B cell (primary cell): ENCODE measurements around the gene ABHD12B. TPM values are rescaled to one million over a fixed set of nuclear protein-coding genes. Genes with fewer than 3 reads are reported as not detected.

Experiments
- ATAC-seq: fragments of 200-7000 bp; cut with Tn5 transposase; one replicate; pipeline ENCODE4 v1.10.0; 2021; ENCODE audit warnings: low read depth, mild to moderate bottlenecking, moderate number of reproducible peaks, moderate library complexity
- CTCF ChIA-PET: fragments of 350-600 bp; sonication (Branson Sonifier 250); formaldehyde crosslinking; loops from one replicate; lab custom pipeline; 2021; ENCODE audit warnings: antibody characterized with exemption, inconsistent platforms; lab: Charles Lee
- POLR2A ChIA-PET: fragments of 350-600 bp; sonication (Branson Sonifier 250); formaldehyde crosslinking; loops from one replicate; lab custom pipeline; 2021; ENCODE audit warnings: antibody characterized with exemption; lab: Charles Lee
- DNase-seq: peaks from one replicate; pipeline ENCODE4 v3.0.0; 2013
- H2AFZ ChIP-seq: 2 replicates; pipeline ENCODE4 v1.6.1; 2012; ENCODE audit warnings: mild to moderate bottlenecking, low read depth, low read length; ENCODE audit not compliant: insufficient read depth, poor library complexity, severe bottlenecking
- H3K27ac ChIP-seq, 2 donors: 1 replicate in 1 of 2; 2 replicates in 1 of 2; pipeline ENCODE4 v1.5.1; 2012 to 2013; ENCODE audit warnings: low read length in 2 of 2, mild to moderate bottlenecking in 2 of 2, moderate library complexity in 1 of 2
- H3K27me3 ChIP-seq, 4 experiments: fragments of 200-600 bp in 1 of 4; sonication (generic) in 1 of 4; replicated peaks in 1 of 4; 1 replicate in 2 of 4; 2 replicates in 2 of 4; pipeline versions ENCODE4 v1.6.1 to v1.7.0; 2013 to 2016; ENCODE audit warnings: low read length in 3 of 4, mild to moderate bottlenecking in 2 of 4, mixed read lengths in 1 of 4, moderate library complexity in 1 of 4; ENCODE audit not compliant: insufficient read depth in 4 of 4, control insufficient read depth in 3 of 4; ENCODE audit errors: control extremely low read depth in 1 of 4
- H3K36me3 ChIP-seq, 2 experiments: replicated peaks in 1 of 2; 1 replicate in 1 of 2; 2 replicates in 1 of 2; pipeline versions ENCODE4 v1.6.1 to v1.7.1; 2013; ENCODE audit warnings: low read length in 1 of 2; ENCODE audit not compliant: insufficient read depth in 2 of 2, control insufficient read depth in 1 of 2; ENCODE audit errors: control extremely low read depth in 1 of 2, extremely low read depth in 1 of 2
- H3K4me1 ChIP-seq, 2 donors: fragments of 200-600 bp in 1 of 2; sonication (generic) in 1 of 2; 1 replicate in 1 of 2; 2 replicates in 1 of 2; pipeline versions ENCODE4 v1.5.1 to v1.6.1; 2013 to 2017; ENCODE audit warnings: low read length in 2 of 2; ENCODE audit not compliant: control insufficient read depth in 2 of 2, insufficient read depth in 2 of 2
- H3K4me2 ChIP-seq: replicated peaks from 2 replicates; pipeline ENCODE3; 2012; ENCODE audit warnings: mild to moderate bottlenecking, low read depth, low read length; ENCODE audit not compliant: poor library complexity, severe bottlenecking
- H3K4me3 ChIP-seq, 5 experiments: fragments of 200-600 bp in 1 of 5; sonication (generic) in 1 of 5; 1 replicate in 3 of 5; 2 replicates in 2 of 5; pipeline versions ENCODE4 v1.5.1 to v1.7.0; 2011 to 2016; ENCODE audit warnings: low read length in 4 of 5, mild to moderate bottlenecking in 4 of 5, low read depth in 2 of 5, control low read depth in 1 of 5, moderate library complexity in 1 of 5; ENCODE audit not compliant: insufficient read depth in 1 of 5; ENCODE audit errors: control extremely low read depth in 1 of 5, extremely low read depth in 1 of 5
- H3K79me2 ChIP-seq: fragments of 200-600 bp; sonication (generic); one replicate; pipeline ENCODE4 v1.6.0; 2016; ENCODE audit warnings: low read length; ENCODE audit not compliant: control insufficient read depth, insufficient read depth
- H3K9ac ChIP-seq: fragments of 200-600 bp; sonication (generic); 2 replicates; pipeline ENCODE4 v1.6.1; 2017; ENCODE audit warnings: mild to moderate bottlenecking, low read length, moderate library complexity
- H3K9me3 ChIP-seq, 3 donors: one replicate each; pipeline versions ENCODE4 v1.6.1 to v1.7.1; 2013; ENCODE audit warnings: low read length in 2 of 3; ENCODE audit not compliant: control insufficient read depth in 2 of 3, insufficient read depth in 1 of 3; ENCODE audit errors: control extremely low read depth in 1 of 3
- H4K20me1 ChIP-seq: 2 replicates; pipeline ENCODE4 v1.6.0; 2012; ENCODE audit warnings: mild to moderate bottlenecking, low read length; ENCODE audit not compliant: insufficient read depth, control insufficient read depth, poor library complexity, severe bottlenecking
- H3K27ac Mint-ChIP-seq: one replicate; pipeline ENCODE4 v1.8.0; 2021; ENCODE audit warnings: mixed read lengths
- H3K27me3 Mint-ChIP-seq: one replicate; pipeline ENCODE4 v1.8.0; 2021; ENCODE audit warnings: mixed read lengths
- H3K4me1 Mint-ChIP-seq: one replicate; pipeline ENCODE4 v1.8.0; 2021; ENCODE audit warnings: mixed read lengths
- H3K4me3 Mint-ChIP-seq: one replicate; pipeline ENCODE4 v1.8.0; 2021; ENCODE audit warnings: mixed read lengths
- H3K9me3 Mint-ChIP-seq: one replicate; pipeline ENCODE4 v1.8.0; 2022; ENCODE audit warnings: mixed read lengths; ENCODE audit not compliant: insufficient read depth
- CTCF ChIP-seq: fragments of 200-600 bp; IDR thresholded peaks from one replicate; pipeline ENCODE4 v1.8.0; 2022; ENCODE audit warnings: antibody characterized with exemption, mild to moderate bottlenecking
- EZH2 ChIP-seq: IDR thresholded peaks from 2 replicates; pipeline ENCODE4 v1.6.1; 2012; ENCODE audit warnings: borderline replicate concordance, low read depth, mild to moderate bottlenecking, moderate library complexity, low read length; ENCODE audit not compliant: insufficient read depth, poor library complexity, severe bottlenecking
- WGBS: methylation state at CpG from one replicate; pipeline ENCODE4 v1.1.5; 2013; ENCODE audit warnings: missing lambda C conversion rate; ENCODE audit not compliant: insufficient coverage; 5-methylcytosine and 5-hydroxymethylcytosine counted together
- intact Hi-C: fragments of 100-400 bp; cut with micrococcal nuclease; formaldehyde crosslinking; loops from one replicate; pipeline ENCODE4 v1.10.0; 2022
- polyA plus RNA-seq: library from polyadenylated mRNA; depleted of rRNA; stranded (reverse); fragments of >200 nt; gene quantifications from 2 replicates; pipeline ENCODE4 v1.2.3, GENCODE V29; 2012
- total RNA-seq, 2 donors: library from RNA; stranded (reverse); fragments of 120-200 nt in 1 of 2; gene quantifications; 1 replicate in 1 of 2; 2 replicates in 1 of 2; pipeline versions ENCODE4 v1.2.3 to v1.2.4, GENCODE V29; 2013 to 2022

Gene ABHD12B
- total and polyA plus RNA-seq, 2 donors (not counting 1 experiment from before 2014, with no cell fraction given) = not detected

DNA sequence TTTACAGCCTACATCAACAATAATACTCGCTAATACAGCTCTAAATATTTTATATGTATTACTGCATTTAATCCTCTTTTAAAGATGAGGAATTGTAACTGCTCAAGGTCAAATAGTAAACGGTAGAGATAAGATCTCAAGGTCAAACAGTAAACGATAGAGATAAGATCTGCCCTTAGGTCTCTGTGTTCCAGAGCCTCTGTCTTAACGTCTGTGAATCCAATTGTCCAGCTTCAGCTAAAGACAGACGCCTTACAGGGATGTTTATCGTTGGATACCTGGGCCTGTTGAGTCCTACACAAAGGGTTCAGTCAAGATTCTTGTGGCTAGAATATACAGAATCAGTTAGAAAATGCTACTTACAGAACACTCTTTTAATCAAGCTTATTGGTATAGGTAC is 52.4 kb downstream of the ABHD12B start:
- Histone ChIP-seq H3K9me3 (no peaks in the 10 kb centered on the region), H3K27ac (no peak overlapping the region), H3K9ac (no peak overlapping the region), H3K4me3 (no peak overlapping the region), H4K20me1 (no peaks in the 10 kb centered on the region), H3K4me1 (no peaks in the 10 kb centered on the region), H3K36me3 (no peaks in the 10 kb centered on the region), H3K27me3 (peaks cover 0 to under 1% (median 0%) of the 10 kb centered on the region in 4 experiments), H3K79me2 (no peaks in the 10 kb centered on the region), H3K4me2 (no peak overlapping the region), H2AFZ (no peak overlapping the region)
- H3K27me3 Mint-ChIP-seq = peaks cover 4% of the 10 kb centered on the region
- no peak overlapping the region for H3K4me3 Mint-ChIP-seq
- no peak overlapping the region for H3K27ac Mint-ChIP-seq
- ATAC-seq (no peak), DNase-seq (no peak)
- TF ChIP-seq CTCF (no peak), EZH2 (no peak)
- intact Hi-C loops = no loop called here
- ChIA-PET POLR2A (no interaction called here), CTCF (no interaction called here)
- WGBS = 79% methylated on average over 5 of the region's 6 CpGs
- no peaks in the 10 kb centered on the region for H3K4me1 Mint-ChIP-seq
- H3K9me3 Mint-ChIP-seq = no peaks in the 10 kb centered on the region

DNA sequence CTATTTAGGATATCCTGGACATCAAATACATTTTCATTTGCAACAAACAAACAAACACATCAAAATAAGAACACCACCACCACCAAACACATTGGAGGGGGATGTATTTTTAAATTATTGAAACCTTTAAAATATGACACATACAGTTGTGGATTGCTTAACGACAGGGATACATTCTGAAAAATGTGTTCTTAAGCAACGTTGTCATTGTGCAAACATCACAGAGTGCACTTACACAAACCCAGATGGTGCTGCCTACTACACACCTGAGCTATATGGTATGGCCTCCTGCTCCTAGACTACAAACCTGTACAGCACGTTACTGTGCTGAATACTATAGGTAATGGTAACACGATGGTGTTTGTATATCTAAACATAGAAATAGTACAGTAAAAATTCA is 53.0 kb downstream of the ABHD12B start:
- H3K4me1 ChIP-seq = no peaks in the 10 kb centered on the region
- WGBS = 92% methylated on average over 2 of the region's 4 CpGs
- no peaks in the 10 kb centered on the region for H3K27me3 ChIP-seq
- no peak overlapping the region for H3K4me3 ChIP-seq
- no peak for TF ChIP-seq CTCF
- Mint-ChIP-seq H3K27me3 (peaks cover 8% of the 10 kb centered on the region), H3K9me3 (no peaks in the 10 kb centered on the region), H3K4me3 (no peak overlapping the region), H3K27ac (no peak overlapping the region), H3K4me1 (no peaks in the 10 kb centered on the region)
- DNase-seq (no peak), ATAC-seq (no peak)
- no peak overlapping the region for H3K4me2 ChIP-seq
- H3K79me2 ChIP-seq = no peaks in the 10 kb centered on the region
- ChIA-PET POLR2A (no interaction called here), CTCF (no interaction called here)
- H3K27ac ChIP-seq = no peak overlapping the region
- no peaks in the 10 kb centered on the region for H3K36me3 ChIP-seq
- intact Hi-C loops = no loop called here
- no peaks in the 10 kb centered on the region for H4K20me1 ChIP-seq
- no peak overlapping the region for H3K9ac ChIP-seq
- no peak overlapping the region for H2AFZ ChIP-seq
- no peaks in the 10 kb centered on the region for H3K9me3 ChIP-seq
